GM18499 (cell line): ENCODE data around the gene TLE3.
"Not testable (repeated sequence)": the region's sequence is repeated elsewhere in the genome, so short reads cannot be mapped to it uniquely, and the experiment has no call there.

ENCODE experiments used
- ATAC-seq: cut with Tn5 transposase; IDR thresholded peaks from one replicate; pipeline ENCODE4 v1.9.1; 2021; ENCODE audit warnings: moderate number of reproducible peaks; ENCODE audit not compliant: insufficient read depth, unreplicated experiment

TLE3 gene

GRCh38 chr15:70127288-70127746 is 29.6 kb upstream of the TLE3 start:
- ATAC-seq = no peak

- no peak for ATAC-seq
Measured at GRCh38 chr15:70126362-70126761, 28.6 kb upstream of the TLE3 start.

DNA sequence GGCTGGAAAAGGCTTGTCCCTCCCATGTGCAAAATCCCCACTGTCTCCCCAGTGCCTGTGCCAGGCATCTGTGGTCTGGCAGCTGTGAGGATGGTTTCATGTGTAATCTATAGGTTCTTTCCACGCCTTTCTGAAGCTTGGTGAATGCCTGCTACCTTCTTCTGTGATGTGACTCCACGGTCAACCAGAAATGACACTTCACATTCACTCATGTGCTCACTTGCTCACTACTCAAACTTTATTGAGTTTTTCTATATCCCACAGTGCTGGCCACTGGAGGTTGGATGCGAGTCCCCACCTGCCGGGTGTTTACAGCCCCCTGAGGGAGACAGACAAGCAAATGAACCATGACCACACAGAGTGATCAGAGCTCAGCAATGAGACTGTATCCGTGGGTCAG is 27.9 kb upstream of the TLE3 start:
- ATAC-seq = no peak

DNA sequence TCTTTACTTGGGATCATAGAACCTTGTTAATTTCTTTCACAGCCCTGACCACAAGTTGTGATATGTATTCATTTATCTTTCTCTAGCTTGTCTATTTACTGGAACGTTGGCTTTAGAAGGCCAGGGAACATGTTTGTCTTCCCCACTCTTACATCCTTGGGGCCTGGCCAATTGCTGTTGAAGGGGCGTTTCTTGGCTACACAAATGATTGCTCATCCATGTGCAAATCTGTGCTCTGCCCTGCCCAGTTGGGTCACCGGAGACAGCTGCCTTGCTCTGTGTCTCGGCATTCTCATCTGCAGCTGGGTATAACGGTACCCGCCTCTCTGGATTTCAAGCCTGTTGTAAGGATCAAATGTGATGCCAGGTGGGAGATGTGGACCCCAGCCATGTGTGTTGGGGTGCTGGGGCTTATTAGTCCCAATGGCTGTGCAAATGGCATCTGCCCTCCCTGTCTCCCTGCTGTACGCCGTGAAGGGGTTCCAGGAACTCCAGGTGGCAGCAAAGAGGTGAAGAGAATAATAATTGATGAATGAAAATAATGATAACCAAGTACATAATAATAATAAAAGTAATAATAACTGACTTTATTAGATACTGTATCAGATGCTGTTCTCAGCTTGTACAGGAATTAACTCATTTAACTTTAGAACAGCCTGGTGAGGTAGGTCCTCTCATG is 24.0 kb upstream of the TLE3 start:
- no peak for ATAC-seq

GRCh38 chr15:70120958-70121623 is 23.4 kb upstream of the TLE3 start:
- ATAC-seq = no peak

DNA sequence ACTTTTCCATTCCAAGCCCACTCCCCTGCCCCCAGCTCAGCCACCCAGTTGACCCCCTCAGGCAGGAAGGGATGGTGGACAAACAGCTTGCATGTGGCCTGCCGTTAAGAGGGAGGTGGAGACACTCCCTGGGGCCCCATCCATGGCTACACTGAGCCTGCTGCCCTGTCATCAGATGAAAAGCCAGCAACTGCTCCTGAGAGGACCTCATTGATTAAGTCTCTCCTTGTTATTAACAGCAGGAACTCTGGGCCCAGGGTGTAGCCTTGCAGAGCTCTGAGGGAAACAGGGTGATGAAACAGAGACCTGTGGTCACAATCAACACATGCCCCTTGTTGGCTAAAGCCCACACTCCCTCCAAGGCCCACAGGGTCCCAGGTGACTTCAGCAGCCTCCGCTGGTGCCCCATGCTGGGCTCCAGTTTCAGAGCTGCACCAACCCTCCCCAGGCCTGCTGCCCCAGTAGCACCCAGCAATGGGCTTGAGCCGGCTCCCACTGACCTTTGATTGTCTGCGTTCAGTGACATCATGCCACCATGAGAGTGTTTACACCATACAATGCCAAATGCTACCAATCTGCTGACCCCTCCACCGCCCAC is 22.3 kb upstream of the TLE3 start:
- no peak for ATAC-seq

DNA sequence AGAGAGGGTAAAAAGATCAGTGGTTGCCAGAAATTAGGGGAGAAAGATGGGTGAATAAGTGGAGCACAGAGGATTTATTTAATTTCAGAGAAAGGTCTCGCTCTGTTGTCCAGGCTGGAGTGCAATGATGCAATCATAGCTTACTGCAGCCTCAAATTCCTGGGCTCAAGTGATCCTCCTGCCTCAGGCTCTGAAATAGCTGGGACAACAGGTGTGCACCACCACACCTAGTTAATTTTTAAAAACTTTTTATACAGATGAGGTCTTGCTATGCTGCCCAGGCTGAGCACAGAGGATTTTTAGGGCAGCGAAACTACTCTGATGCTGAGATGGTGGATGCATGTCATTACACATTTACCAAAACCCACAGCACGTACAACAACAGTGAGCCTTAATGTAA is 20.9 kb upstream of the TLE3 start:
- ATAC-seq = no peak

- no peak for ATAC-seq
Measured at GRCh38 chr15:70116317-70116716, 18.6 kb upstream of the TLE3 start.

DNA sequence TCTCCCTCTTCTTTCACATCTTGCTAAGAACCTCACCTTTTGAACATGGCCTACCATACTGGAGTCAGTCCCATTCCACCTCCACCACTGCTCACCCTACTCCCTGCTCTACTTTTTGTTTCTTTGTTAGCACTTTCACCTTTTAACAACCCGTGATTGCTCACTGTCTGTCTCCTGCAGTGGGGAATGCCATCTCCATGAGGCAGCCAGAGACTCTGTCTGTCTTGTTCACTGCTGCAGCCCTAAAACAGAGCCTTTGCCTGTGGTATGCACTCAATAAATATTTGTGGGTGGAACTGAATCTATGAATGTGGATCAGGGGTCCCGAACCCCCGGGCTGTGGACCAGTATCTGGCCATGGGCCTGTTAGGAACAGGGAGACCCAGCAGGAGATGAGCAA is 16.5 kb upstream of the TLE3 start:
- no peak for ATAC-seq

DNA sequence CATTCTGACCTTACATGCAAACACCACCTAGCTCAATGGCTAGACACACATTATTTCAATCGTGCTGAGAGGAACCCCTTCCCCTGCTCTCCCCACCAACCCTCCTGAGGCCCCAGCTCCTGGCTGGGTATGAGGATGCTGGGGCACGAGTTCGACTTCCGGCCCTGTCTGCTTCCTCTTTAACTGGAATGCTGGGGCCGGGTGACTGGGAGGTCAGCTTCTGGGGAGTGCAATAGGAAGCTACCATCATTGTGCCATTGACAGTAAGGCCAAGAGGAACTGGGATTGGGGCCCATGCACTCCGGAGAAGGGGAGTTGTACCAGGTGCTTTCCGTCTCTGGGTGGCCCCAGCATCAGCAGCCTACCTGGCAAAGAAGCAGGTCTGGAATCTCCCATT is 15.6 kb upstream of the TLE3 start:
- ATAC-seq = no peak

DNA sequence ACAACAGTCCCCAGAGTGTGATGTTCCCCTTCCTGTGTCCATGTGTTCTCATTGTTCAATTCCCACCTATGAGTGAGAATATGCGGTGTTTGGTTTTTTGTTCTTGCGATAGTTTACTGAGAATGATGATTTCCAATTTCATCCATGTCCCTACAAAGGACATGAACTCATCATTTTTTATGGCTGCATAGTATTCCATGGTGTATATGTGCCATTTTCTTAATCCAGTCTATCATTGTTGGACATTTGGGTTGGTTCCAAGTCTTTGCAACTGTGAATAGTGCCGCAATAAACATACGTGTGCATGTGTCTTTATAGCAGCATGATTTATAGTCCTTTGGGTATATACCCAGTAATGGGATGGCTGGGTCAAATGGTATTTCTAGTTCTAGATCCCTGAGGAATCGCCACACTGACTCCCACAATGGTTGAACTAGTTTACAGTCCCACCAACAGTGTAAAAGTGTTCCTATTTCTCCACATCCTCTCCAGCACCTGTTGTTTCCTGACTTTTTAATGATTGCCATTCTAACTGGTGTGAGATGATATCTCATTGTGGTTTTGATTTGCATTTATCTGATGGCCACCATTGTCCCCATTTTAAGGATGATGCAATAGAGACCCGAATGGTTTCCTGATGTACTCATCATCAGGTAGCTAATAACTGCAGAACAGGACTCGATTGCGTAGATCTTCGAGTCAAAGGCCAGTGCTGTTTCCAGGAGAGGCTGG is 15.0 kb upstream of the TLE3 start:
- ATAC-seq = not testable (repeated sequence)

GRCh38 chr15:70112074-70112395 is 14.3 kb upstream of the TLE3 start:
- ATAC-seq = no peak

- ATAC-seq = no peak
Measured at GRCh38 chr15:70111203-70112073, 13.7 kb upstream of the TLE3 start.

- ATAC-seq = no peak
Measured at GRCh38 chr15:70109978-70110377, 12.3 kb upstream of the TLE3 start.

DNA sequence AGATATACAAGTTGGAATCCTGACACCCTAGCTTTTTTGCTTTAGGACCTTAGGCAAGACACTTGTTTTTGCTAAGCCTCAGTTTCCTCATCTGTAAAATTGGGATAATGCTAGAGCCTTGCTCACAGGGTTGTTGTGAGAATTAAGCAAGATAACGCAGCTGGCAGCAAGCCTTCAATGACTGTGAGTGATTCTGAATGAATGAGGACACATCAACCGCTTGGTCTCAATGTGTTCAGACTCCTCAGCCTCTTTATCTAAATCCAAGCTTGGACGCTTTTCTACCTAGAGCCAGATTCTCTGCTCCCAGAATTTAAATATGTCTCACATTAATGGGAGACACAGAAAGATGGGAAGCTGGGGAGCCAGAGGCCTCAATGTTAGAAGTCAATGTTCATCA is 11.8 kb upstream of the TLE3 start:
- ATAC-seq = no peak

GRCh38 chr15:70103880-70104626 is 6.3 kb upstream of the TLE3 start:
- no peak for ATAC-seq

GRCh38 chr15:70102827-70103226 is 5.1 kb upstream of the TLE3 start:
- ATAC-seq = no peak

DNA sequence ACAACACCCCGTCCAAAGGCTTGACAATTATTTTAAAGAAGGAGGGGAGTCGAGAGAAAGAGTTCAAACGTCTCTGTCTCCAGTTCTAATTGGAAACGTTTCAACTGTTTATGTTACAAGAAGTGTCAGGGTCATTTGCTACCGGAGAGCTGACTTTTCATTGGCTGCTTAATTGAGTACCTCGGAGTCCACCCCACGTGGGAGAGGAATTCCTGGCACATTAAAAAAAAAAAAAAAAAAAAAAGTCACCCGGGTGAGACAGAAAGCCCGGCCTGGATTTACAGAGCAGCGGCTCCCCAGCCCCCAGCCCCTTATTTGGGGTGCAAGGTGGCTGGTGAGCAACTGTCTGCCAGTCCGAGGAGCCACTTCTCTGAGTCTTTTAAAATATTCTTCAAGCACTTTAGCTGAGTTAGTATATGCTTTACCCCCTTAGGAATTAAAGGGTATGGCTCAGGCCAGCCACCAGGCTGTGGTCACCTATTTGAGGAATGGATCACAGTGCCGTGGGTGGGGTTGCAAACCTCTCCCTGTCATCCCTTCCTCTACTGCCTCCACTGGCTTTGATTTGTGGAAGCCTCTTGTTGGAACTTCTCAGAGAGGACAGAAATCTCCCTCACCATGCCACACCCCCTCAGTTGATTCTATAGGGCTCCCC is 3.9 kb upstream of the TLE3 start:
- no peak for ATAC-seq
